Ishikawa (cell line): ENCODE measurements around the gene OTUB2.

ENCODE experiments used
- CEBPB ChIP-seq: IDR thresholded peaks from 2 replicates; pipeline ENCODE4 v1.6.1; 2012
- CREB1 ChIP-seq: IDR thresholded peaks from 2 replicates; pipeline ENCODE4 v1.6.1; 2012; ENCODE audit warnings: low read depth
- EGR1 ChIP-seq: IDR thresholded peaks from 2 replicates; pipeline ENCODE4 v1.6.1; 2012
- EP300 ChIP-seq: IDR thresholded peaks from 2 replicates; pipeline ENCODE4 v1.6.1; 2012; ENCODE audit warnings: borderline replicate concordance
- FOXM1 ChIP-seq: IDR thresholded peaks from 2 replicates; pipeline ENCODE4 v1.6.1; 2012; ENCODE audit warnings: low read depth, borderline replicate concordance
- MAX ChIP-seq: IDR thresholded peaks from 2 replicates; pipeline ENCODE4 v1.6.1; 2012
- NFIC ChIP-seq: IDR thresholded peaks from 2 replicates; pipeline ENCODE4 v1.6.1; 2012
- RAD21 ChIP-seq: IDR thresholded peaks from 2 replicates; pipeline ENCODE4 v1.6.1; 2012; ENCODE audit warnings: low read depth
- REST ChIP-seq: IDR thresholded peaks from 2 replicates; pipeline ENCODE4 v1.6.1; 2012; ENCODE audit warnings: low read depth, mild to moderate bottlenecking
- TAF1 ChIP-seq: IDR thresholded peaks from 2 replicates; pipeline ENCODE4 v1.6.1; 2012; ENCODE audit warnings: low read depth, mild to moderate bottlenecking
- TCF12 ChIP-seq: IDR thresholded peaks from 2 replicates; pipeline ENCODE4 v1.6.1; 2012; ENCODE audit warnings: low read depth
- TEAD4 ChIP-seq: IDR thresholded peaks from 2 replicates; pipeline ENCODE4 v1.6.1; 2012
- USF1 ChIP-seq: IDR thresholded peaks from 2 replicates; pipeline ENCODE4 v1.6.1; 2012
- YY1 ChIP-seq: IDR thresholded peaks from 2 replicates; pipeline ENCODE4 v1.6.1; 2012; ENCODE audit warnings: low read depth
- ZBTB7A ChIP-seq: IDR thresholded peaks from 2 replicates; pipeline ENCODE4 v1.6.1; 2012; ENCODE audit warnings: low read depth

Gene OTUB2

GRCh38 chr14:94028450-94028826 lies 2.3 kb downstream of the OTUB2 start:
- TF ChIP-seq TCF12 (0 out of 2 replicates have a peak, but pooled peaks have one; percentile 17), EGR1 (no peak)

GRCh38 chr14:94029265-94029664 lies 3.1 kb downstream of the OTUB2 start:
- TF ChIP-seq TCF12 (no peak), FOXM1 (no peak), TAF1 (no peak), RAD21 (no peak), CEBPB (no peak), YY1 (no peak), CREB1 (no peak), ZBTB7A (no peak), TEAD4 (no peak)

- TF ChIP-seq REST = no peak
- no peak for TF ChIP-seq CEBPB
- no peak for TF ChIP-seq CREB1
- TF ChIP-seq MAX = no peak
- TF ChIP-seq RAD21 = no peak
- TF ChIP-seq NFIC = no peak
- no peak for TF ChIP-seq EP300
- TF ChIP-seq USF1 = no peak
- no peak for TF ChIP-seq YY1
- TF ChIP-seq EGR1 = no peak
- TF ChIP-seq TAF1 = no peak
- no peak for TF ChIP-seq ZBTB7A
- TF ChIP-seq TEAD4 = no peak
- no peak for TF ChIP-seq FOXM1
Observed at GRCh38 chr14:94029671-94030203, 3.6 kb downstream of the OTUB2 start.

- no peak for TF ChIP-seq EP300
- no peak for TF ChIP-seq CEBPB
- no peak for TF ChIP-seq CREB1
- TF ChIP-seq RAD21 = no peak
Observed at GRCh38 chr14:94030571-94030970, 4.4 kb downstream of the OTUB2 start.

GRCh38 chr14:94031161-94031882 lies 5.2 kb downstream of the OTUB2 start:
- TF ChIP-seq MAX (no peak), YY1 (no peak), CREB1 (no peak), EGR1 (no peak), USF1 (no peak), EP300 (no peak), FOXM1 (no peak), NFIC (no peak), TEAD4 (no peak), RAD21 (no peak), TAF1 (no peak), CEBPB (no peak)

- TF ChIP-seq ZBTB7A = no peak
- no peak for TF ChIP-seq TAF1
- no peak for TF ChIP-seq YY1
- TF ChIP-seq CREB1 = no peak
- no peak for TF ChIP-seq USF1
- TF ChIP-seq TCF12 = no peak
- TF ChIP-seq NFIC = no peak
- no peak for TF ChIP-seq TEAD4
- TF ChIP-seq REST = no peak
- TF ChIP-seq CEBPB = no peak
- no peak for TF ChIP-seq RAD21
Observed at GRCh38 chr14:94031883-94032279, 5.7 kb downstream of the OTUB2 start.
